Body of pancreas (tissue), 4 donors: Measurements from ENCODE around the gene DBNDD2. TPM values are rescaled to one million over a fixed set of nuclear protein-coding genes. Genes with fewer than 3 reads are reported as not detected.

Experiments used
- ATAC-seq: fragments of 150-250 bp; one replicate; pipeline ENCODE4 v1.9.1; 2016
- DNase-seq, 4 donors: peaks; one replicate each; pipeline ENCODE4 v3.0.0-alpha.2; 2019
- H3K27ac ChIP-seq, 4 donors: fragments of 200-600 bp; sonication (generic); 1 replicate in 3 of 4; 2 replicates in 1 of 4; pipeline versions ENCODE4 v1.5.1 to v1.6.1; 2016 to 2019; ENCODE audit warnings: mild to moderate bottlenecking in 1 of 4, mixed read lengths in 1 of 4, moderate library complexity in 1 of 4
- H3K27me3 ChIP-seq, 2 donors: fragments of 200-600 bp; sonication (generic); one replicate each; pipeline ENCODE4 v1.6.0; 2016; ENCODE audit warnings: mild to moderate bottlenecking in 1 of 2
- H3K36me3 ChIP-seq, 2 donors: fragments of 200-600 bp; sonication (generic); replicated peaks in 1 of 2; 2 replicates each; pipeline ENCODE4 v1.5.1; 2016; ENCODE audit warnings: low read depth in 2 of 2; ENCODE audit not compliant: insufficient read depth in 1 of 2
- H3K4me1 ChIP-seq: fragments of 200-600 bp; sonication (generic); one replicate; pipeline ENCODE4 v1.6.0; 2016
- H3K4me3 ChIP-seq, 2 donors: fragments of 200-600 bp; sonication (generic); 1 replicate in 1 of 2; 2 replicates in 1 of 2; pipeline ENCODE4 v1.5.1; 2016 to 2019
- H3K9me3 ChIP-seq, 3 donors: fragments of 200-600 bp; sonication (generic); 1 replicate in 2 of 3; 2 replicates in 1 of 3; pipeline ENCODE4 v1.5.1; 2016
- POLR2A ChIP-seq, 3 donors: fragments of 450-650 bp; IDR thresholded peaks; one replicate each; pipeline ENCODE4 v1.6.1; 2016; ENCODE audit warnings: antibody characterized with exemption in 3 of 3, mild to moderate bottlenecking in 2 of 3
- WGBS, 2 donors: methylation state at CpG; one replicate each; pipeline ENCODE4 v1.1.5; 2017; 5-methylcytosine and 5-hydroxymethylcytosine counted together
- intact Hi-C: fragments of 100-400 bp; cut with DNase I; formaldehyde crosslinking; loops from one replicate; pipeline ENCODE4 v1.15.1; 2023
- total RNA-seq, 2 donors: library from RNA; depleted of rRNA; stranded (reverse); fragments of >200 nt; gene quantifications; one replicate each; pipeline ENCODE4 v1.1.0, GENCODE V29; 2016
- TF ChIP-seq, protein P1 (sequence below), 7 experiments: fragments of 450-650 bp in 4 of 7; fragments of 200-600 bp in 3 of 7; sonication (generic) in 3 of 7; IDR thresholded peaks; one replicate each; pipeline ENCODE4 v1.5.1; 2016 to 2019; ENCODE audit warnings: antibody characterized with exemption in 7 of 7

Gene DBNDD2
- total RNA-seq, 2 donors from 2014 or later = 10.5 to 20.5 TPM

DNA sequence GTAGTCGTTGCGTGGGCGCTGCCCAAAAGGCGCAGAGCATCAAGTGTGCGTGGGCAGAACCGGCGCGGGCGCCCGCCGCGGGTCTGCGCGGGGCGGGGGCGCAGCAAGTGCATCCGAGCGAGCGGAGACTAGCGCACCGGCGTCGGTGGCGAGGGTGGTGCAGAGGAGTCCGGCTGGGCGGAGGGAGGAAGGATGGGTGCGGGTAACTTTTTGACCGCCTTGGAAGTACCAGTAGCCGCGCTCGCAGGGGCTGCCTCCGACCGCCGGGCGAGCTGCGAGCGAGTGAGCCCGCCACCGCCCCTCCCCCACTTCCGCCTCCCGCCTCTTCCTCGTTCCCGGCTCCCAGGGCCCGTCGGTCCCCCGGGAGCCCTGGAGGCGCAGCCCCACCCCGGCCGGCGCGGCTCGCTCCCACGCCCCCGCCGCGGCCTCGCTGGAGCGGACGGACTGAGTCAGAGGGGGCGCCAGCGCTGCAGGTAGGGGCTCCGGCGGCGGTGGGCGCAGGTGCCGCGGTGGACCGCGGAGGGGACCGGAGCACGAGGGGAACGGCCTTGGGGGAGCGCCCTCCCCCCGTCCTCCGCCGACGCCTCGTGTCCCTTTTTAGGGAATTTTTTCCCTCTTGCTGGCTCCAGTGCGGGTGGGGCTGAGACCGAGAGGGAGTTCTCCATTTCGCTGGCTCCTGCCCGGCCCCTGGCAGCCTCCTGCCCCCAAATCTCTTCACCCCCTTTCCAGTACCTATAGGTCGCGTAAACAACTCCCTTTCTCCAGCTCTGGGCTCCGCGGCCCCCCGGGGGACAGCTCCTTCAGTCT is 1.6 kb upstream of the DBNDD2 start:
- Histone ChIP-seq H3K36me3 (peaks cover 0 to 6% of the 10 kb centered on the region in 2 donors), H3K4me1 (peaks cover 19% of the 10 kb centered on the region), H3K9me3 (no peaks in the 10 kb centered on the region), H3K27me3 (no peaks in the 10 kb centered on the region), H3K4me3 (peak overlapping the region; percentile 73 to 90), H3K27ac (peak overlapping the region; percentile 72 to 79 (median 76))
- TF ChIP-seq POLR2A (IDR thresholded peaks at IDR 0.05) = peak in 2 of 3 donors; percentile 20 to 41
- TF ChIP-seq, protein P1, sequence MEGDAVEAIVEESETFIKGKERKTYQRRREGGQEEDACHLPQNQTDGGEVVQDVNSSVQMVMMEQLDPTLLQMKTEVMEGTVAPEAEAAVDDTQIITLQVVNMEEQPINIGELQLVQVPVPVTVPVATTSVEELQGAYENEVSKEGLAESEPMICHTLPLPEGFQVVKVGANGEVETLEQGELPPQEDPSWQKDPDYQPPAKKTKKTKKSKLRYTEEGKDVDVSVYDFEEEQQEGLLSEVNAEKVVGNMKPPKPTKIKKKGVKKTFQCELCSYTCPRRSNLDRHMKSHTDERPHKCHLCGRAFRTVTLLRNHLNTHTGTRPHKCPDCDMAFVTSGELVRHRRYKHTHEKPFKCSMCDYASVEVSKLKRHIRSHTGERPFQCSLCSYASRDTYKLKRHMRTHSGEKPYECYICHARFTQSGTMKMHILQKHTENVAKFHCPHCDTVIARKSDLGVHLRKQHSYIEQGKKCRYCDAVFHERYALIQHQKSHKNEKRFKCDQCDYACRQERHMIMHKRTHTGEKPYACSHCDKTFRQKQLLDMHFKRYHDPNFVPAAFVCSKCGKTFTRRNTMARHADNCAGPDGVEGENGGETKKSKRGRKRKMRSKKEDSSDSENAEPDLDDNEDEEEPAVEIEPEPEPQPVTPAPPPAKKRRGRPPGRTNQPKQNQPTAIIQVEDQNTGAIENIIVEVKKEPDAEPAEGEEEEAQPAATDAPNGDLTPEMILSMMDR (IDR thresholded peaks at IDR 0.05) = no peak
- ATAC-seq = peak; percentile 74
- WGBS, 2 donors = 0 to 1% methylated on average over 32 to 80 of the region's 87 CpGs
- intact Hi-C loops = no loop called here
- peak; percentile 70 to 78 (median 73) for DNase-seq

DNA sequence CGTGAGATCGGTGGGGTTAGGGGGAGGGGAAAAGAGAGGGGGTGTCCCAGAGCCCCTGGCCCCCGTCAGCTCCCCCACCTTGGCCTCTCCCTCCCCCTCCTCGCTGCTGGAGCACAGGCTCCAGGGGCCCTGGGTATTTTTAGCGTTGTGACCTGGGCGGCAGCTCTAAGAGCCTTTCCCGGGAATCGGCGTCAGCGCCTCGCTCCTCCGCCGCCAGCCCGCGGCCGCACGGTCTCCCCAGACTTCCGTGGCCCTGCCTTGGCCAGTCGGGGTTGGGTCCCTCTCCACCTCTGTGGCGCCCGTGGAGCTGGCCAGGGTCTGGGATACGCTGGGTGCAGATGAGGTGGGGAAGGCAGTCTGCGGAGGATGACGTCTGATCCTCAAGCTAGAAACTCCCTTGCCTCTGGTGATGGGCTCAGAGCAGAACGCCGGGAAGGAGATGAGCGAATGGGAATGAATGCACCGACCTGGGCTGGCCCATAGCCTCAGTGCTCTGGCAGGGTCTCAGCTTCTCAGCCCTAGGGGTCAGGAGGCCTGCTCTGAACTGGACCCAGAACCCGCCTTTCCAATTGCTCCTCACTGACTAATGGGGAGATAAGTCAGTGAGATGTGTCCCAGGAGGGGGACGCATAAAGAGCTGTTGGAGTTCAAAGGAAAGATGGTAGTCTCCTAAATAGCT is 883 bp upstream of the DBNDD2 start:
- WGBS, 2 donors = 16 to 57% methylated on average over 7 to 28 of the region's 30 CpGs
- H3K4me1 ChIP-seq = peaks cover 19% of the 10 kb centered on the region
- intact Hi-C loops = no loop called here

DNA sequence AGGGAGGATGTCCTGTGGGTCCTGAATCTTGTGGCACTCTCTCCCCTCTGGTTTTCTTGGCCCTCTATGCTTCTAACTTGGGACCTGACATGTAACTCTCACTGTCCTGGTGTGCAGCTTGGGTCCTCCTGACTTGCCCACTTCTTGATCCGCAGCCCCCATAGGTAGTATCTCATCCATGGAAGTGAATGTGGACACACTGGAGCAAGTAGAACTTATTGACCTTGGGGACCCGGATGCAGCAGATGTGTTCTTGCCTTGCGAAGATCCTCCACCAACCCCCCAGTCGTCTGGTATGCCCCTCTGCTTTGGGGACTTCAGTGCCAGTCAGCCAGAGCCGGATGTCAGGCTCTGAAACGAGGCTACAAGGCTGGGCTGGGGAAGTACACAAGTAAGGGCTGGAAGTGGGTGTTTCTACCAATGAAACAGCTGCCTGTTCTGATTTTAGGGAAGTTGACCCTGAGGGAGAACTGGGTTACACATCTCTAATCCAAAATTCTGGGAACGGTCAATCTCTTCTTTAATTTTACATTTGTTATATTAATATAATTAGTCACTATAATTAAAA is 641 bp downstream of the DBNDD2 start:
- WGBS, 2 donors = 76 to 77% methylated on average over 5 to 7 of the region's 7 CpGs
- intact Hi-C loops = no loop called here

More for the DNA sequence above, 883 bp upstream of the DBNDD2 start:
- no peaks in the 10 kb centered on the region for H3K27me3 ChIP-seq
- ATAC-seq = peak; percentile 35
- no peaks in the 10 kb centered on the region for H3K9me3 ChIP-seq
- H3K36me3 ChIP-seq = peaks cover 0 to 6% of the 10 kb centered on the region in 2 donors
- H3K4me3 ChIP-seq = peak overlapping the region; percentile 73 to 90
- peak overlapping the region; percentile 72 to 79 (median 76) for H3K27ac ChIP-seq
- TF ChIP-seq, protein P1 (IDR thresholded peaks at IDR 0.05) = no peak
- peak in 2 of 3 donors; percentile 47 to 51 for TF ChIP-seq POLR2A (IDR thresholded peaks at IDR 0.05)
- DNase-seq = peak; percentile 22 to 45 (median 34)

DNA sequence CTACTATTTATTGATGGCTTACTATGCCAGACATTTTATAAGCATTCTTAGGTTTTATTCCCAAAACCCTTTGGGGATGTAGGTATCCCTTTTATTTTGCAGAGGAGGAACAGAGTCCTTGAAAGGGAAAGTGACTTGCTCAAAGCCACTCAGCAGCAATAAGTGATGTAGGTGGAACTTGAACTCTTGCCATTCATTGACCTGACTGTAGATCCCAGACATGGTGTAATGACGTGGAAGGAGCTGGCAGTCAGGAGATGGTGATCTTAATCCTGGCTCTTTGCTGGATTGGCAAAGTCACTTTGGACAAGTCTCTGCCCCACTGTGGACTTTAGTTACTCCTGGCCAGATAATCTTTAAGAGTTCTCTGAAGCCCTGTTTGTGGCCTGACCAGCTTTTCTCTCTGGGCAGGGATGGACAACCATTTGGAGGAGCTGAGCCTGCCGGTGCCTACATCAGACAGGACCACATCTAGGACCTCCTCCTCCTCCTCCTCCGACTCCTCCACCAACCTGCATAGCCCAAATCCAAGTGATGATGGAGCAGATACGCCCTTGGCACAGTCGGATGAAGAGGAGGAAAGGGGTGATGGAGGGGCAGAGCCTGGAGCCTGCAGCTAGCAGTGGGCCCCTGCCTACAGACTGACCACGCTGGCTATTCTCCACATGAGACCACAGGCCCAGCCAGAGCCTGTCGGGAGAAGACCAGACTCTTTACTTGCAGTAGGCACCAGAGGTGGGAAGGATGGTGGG is 1.6 kb downstream of the DBNDD2 start:
- 85 to 86% methylated on average over 7 of the region's 7 CpGs for WGBS, 2 donors
- Histone ChIP-seq H3K9me3 (no peaks in the 10 kb centered on the region), H3K27me3 (no peaks in the 10 kb centered on the region), H3K4me1 (peaks cover 19% of the 10 kb centered on the region), H3K27ac (no peak overlapping the region), H3K36me3 (peaks cover 0 to 6% of the 10 kb centered on the region in 2 donors), H3K4me3 (no peak overlapping the region)
- no peak for DNase-seq
- intact Hi-C loops = no loop called here
- ATAC-seq = no peak
- TF ChIP-seq, protein P1 (IDR thresholded peaks at IDR 0.05) = no peak
- TF ChIP-seq POLR2A (IDR thresholded peaks at IDR 0.05) = no peak

More for the DNA sequence above, 641 bp downstream of the DBNDD2 start:
- TF ChIP-seq, protein P1 (IDR thresholded peaks at IDR 0.05) = no peak
- no peak for TF ChIP-seq POLR2A (IDR thresholded peaks at IDR 0.05)
- H3K36me3 ChIP-seq = peaks cover 0 to 6% of the 10 kb centered on the region in 2 donors
- H3K27me3 ChIP-seq = no peaks in the 10 kb centered on the region
- no peak overlapping the region for H3K4me3 ChIP-seq
- peaks cover 19% of the 10 kb centered on the region for H3K4me1 ChIP-seq
- DNase-seq = peak in 1 of 4 donors; percentile 25
- H3K27ac ChIP-seq = no peak overlapping the region
- no peaks in the 10 kb centered on the region for H3K9me3 ChIP-seq
- ATAC-seq = no peak
